SK-MEL-5 (cell line): ENCODE data around the gene EIF3D. TPM values are rescaled to one million over a fixed set of nuclear protein-coding genes. Genes with fewer than 3 reads are reported as not detected.
A peak's percentile ranks its signal among the peaks of the same experiment; 100 is the strongest.

Experiments
- DNase-seq: peaks from one replicate; pipeline ENCODE4 v3.0.0-alpha.2; 2016; ENCODE audit warnings: low read depth, low spot score
- in situ Hi-C: cut with HindIII; loops from 2 replicates; pipeline ENCODE4 v1.10.0; 2016; ENCODE audit warnings: low sequenced_read_pairs, high pct_unique_total_duplicates, low pct_unique_long_range_greater_than_20kb
- total RNA-seq: library from RNA; depleted of rRNA; stranded (reverse); fragments of >200 nt; shearing (Covaris generic); gene quantifications from 2 replicates; pipeline ENCODE4 v1.2.3, GENCODE V29; 2014

EIF3D gene
- total RNA-seq, 1 experiment from 2014 or later, result 852 TPM

- DNase-seq, result no peak
- in situ Hi-C loops, result no loop called here
These were observed 48.0 kb downstream of the EIF3D start for GRCh38 chr22:36480941-36481392.

- in situ Hi-C loops, result no loop called here
These were observed 50.0 kb downstream of the EIF3D start for GRCh38 chr22:36478966-36479365.

GRCh38 chr22:36475341-36475740 lies 53.6 kb downstream of the EIF3D start:
- in situ Hi-C loops, result no loop called here

More at GRCh38 chr22:36478966-36479365, 50.0 kb downstream of the EIF3D start:
- no peak for DNase-seq

GRCh38 chr22:36472689-36473088 lies 56.3 kb downstream of the EIF3D start:
- in situ Hi-C loops, result no loop called here
- no peak for DNase-seq

More at GRCh38 chr22:36475341-36475740, 53.6 kb downstream of the EIF3D start:
- no peak for DNase-seq

GRCh38 chr22:36471341-36471821 lies 57.6 kb downstream of the EIF3D start:
- in situ Hi-C loops, result no loop called here
- DNase-seq, result no peak

GRCh38 chr22:36470994-36471331 lies 58.0 kb downstream of the EIF3D start:
- in situ Hi-C loops, result no loop called here
- no peak for DNase-seq

- in situ Hi-C loops, result no loop called here
- DNase-seq, result peak; percentile 88
These were observed 58.6 kb downstream of the EIF3D start for GRCh38 chr22:36470162-36470993.

GRCh38 chr22:36469094-36469710 lies 59.8 kb downstream of the EIF3D start:
- DNase-seq, result no peak
- in situ Hi-C loops, result no loop called here

- in situ Hi-C loops, result no loop called here
- DNase-seq, result peak; percentile 41
These were observed 61.0 kb downstream of the EIF3D start for GRCh38 chr22:36467946-36468345.

GRCh38 chr22:36467042-36467810 lies 61.7 kb downstream of the EIF3D start:
- in situ Hi-C loops, result no loop called here

GRCh38 chr22:36466258-36466657 lies 62.7 kb downstream of the EIF3D start:
- in situ Hi-C loops, result no loop called here
- DNase-seq, result no peak

More at GRCh38 chr22:36467042-36467810, 61.7 kb downstream of the EIF3D start:
- no peak for DNase-seq

GRCh38 chr22:36465232-36466021 lies 63.5 kb downstream of the EIF3D start:
- DNase-seq, result no peak
- in situ Hi-C loops, result no loop called here

GRCh38 chr22:36464715-36465231 lies 64.2 kb downstream of the EIF3D start:
- in situ Hi-C loops, result no loop called here
- DNase-seq, result no peak

GRCh38 chr22:36463783-36464184 lies 65.2 kb downstream of the EIF3D start:
- in situ Hi-C loops, result no loop called here

GRCh38 chr22:36461665-36462649 lies 67.0 kb downstream of the EIF3D start:
- in situ Hi-C loops, result no loop called here
- no peak for DNase-seq

More at GRCh38 chr22:36463783-36464184, 65.2 kb downstream of the EIF3D start:
- DNase-seq, result no peak
